Measurements from ENCODE around the gene MYH3. TPM values are rescaled to one million over a fixed set of nuclear protein-coding genes. Genes with fewer than 3 reads are reported as not detected.
A peak's percentile ranks its signal among the peaks of the same experiment; 100 is the strongest.

MYH3 gene
- total RNA-seq, 1 experiment from 2014 or later, result 0.57 TPM

DNA sequence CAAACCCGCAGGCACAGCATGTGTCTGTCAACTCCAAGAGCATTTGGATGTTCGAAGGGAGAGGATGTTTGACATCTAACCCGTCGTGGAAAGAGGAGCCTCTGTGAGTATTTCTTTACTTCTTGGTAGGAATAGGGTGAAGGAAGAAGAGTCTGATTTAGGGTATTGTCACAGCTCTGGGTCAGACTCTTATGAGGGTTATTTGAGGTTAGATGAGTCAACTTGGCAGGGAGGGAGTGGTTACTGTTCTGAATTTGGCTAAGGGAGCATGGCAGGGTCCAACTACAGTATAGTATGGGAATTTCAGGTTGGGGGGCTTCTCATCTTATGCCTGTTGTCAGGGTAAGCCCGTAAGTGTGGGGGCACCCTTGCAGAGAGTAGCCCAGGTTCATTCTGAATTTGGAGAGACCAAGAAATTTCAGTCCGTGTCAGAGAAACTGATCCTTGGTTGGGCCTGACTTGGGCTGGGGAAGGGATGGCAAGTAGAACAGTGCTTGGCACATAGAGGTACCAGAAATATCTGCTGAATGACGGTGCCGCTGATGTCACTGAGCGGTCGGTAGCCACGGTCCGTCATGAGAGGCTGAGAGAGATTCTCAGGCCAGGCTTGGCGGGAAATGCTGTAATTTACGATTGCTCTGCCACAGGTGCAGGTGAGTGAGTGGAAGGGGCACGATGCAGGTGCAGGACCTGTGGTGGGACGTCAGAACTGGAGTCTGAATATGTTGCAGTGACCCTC is 43.2 kb downstream of the MYH3 start:
- Histone ChIP-seq H3K36me3 (no peaks in the 10 kb centered on the region), H3K4me1 (peaks cover 20% of the 10 kb centered on the region), H3K27ac (no peak overlapping the region; the same call in 1 of the 2 replicates), H3K4me3 (no peak overlapping the region), H3K9me3 (replicated peaks) (no peaks in the 10 kb centered on the region), H3K27me3 (no peaks in the 10 kb centered on the region)
- DNase-seq, result no peak

DNA sequence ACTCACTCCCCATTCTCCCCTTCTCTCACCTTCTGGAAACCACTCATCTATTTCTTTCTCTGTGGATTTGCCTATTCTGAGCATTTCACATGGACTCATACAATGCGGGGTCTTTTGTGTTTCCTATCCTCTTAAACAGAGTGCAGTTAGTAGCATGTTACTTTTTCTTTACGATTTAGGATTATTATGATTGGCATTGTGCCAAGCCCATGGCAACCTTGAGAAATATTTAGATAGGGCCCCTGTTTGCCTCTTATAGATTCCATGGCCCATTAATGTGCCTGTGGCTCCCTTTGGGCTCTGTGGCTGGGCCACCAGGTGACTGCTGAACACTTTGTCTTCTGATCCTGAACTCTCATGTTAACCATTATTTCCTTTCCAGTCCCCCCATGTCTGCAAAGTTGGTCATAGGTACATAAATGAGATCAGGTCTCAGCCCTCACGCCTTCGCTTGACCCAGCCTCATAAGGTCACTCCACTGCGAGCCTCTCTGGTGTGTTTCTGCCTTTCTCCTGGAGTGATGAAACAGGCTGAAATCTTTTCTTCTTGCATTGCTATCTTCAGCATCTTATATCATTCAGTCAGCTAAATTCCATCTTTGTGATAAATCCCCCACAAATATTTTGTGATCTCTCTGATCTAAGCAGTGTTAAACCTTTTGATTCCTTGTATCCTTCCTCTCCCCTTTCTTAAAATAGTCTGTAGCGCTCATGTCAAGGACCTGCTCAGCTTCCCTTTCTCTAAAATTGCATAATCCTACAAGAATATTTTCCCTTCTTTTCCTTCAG is 44.0 kb downstream of the MYH3 start:
- Histone ChIP-seq H3K36me3 (no peaks in the 10 kb centered on the region), H3K4me1 (peaks cover 20% of the 10 kb centered on the region), H3K27ac (no peak overlapping the region; the same call in 1 of the 2 replicates), H3K27me3 (no peaks in the 10 kb centered on the region), H3K9me3 (replicated peaks) (no peaks in the 10 kb centered on the region), H3K4me3 (no peak overlapping the region)
- no peak for DNase-seq

- H3K4me3 ChIP-seq, result no peak overlapping the region
- DNase-seq, result no peak
- no peaks in the 10 kb centered on the region for H3K27me3 ChIP-seq
- H3K36me3 ChIP-seq, result no peaks in the 10 kb centered on the region
- peaks cover 20% of the 10 kb centered on the region for H3K4me1 ChIP-seq
- H3K27ac ChIP-seq, result no peak overlapping the region
- H3K9me3 ChIP-seq (replicated peaks), result no peaks in the 10 kb centered on the region
Observed at GRCh38 chr17:10610884-10611283, 46.2 kb downstream of the MYH3 start.

DNA sequence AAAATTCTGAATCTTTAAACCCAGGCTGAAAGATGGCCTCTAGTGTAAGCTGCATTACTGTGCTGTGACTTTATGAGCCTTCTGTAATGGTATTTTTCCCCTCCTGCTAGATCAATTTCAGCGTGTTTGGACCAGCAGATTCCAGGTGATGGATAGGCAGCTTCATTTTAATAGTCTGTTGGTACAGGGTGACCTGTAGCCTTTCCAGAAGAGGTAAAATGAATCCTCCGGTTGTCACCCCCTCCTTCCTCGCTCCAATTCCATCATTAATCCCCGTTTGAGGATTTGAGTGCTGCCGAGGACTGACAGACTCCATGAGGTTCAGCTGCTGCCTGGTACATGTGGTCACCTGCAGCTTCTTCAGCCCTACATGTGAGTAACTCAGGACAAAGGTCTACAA is 48.9 kb downstream of the MYH3 start:
- Histone ChIP-seq H3K27me3 (no peaks in the 10 kb centered on the region), H3K4me3 (no peak overlapping the region), H3K36me3 (no peaks in the 10 kb centered on the region), H3K4me1 (peaks cover 8% of the 10 kb centered on the region; the same call in 1 of the 2 replicates), H3K9me3 (replicated peaks) (no peaks in the 10 kb centered on the region), H3K27ac (no peak overlapping the region)
- no peak for DNase-seq

DNA sequence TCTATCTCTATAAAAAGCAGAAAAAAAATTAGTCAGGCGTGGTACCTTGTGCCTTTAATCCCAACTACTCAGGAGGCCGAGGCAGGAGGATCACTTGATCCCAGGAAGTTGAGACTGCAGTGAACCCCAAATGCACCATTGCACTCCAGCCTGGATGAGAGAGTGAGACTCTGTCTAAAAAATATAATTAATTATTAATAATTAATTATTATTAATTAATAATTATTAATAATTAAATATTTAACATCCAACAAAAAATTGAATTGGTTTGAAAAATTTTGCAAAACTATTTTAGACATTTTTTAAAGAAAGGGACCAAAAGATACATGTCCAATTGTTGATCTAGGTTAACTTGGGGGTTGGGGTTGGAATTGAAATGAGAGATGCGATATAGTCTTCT is 51.0 kb downstream of the MYH3 start:
- Histone ChIP-seq H3K4me1 (no peaks in the 10 kb centered on the region; the same call in 1 of the 2 replicates), H3K36me3 (no peaks in the 10 kb centered on the region), H3K27me3 (no peaks in the 10 kb centered on the region), H3K4me3 (no peak overlapping the region), H3K27ac (no peak overlapping the region), H3K9me3 (replicated peaks) (no peaks in the 10 kb centered on the region)
- DNase-seq, result no peak

DNA sequence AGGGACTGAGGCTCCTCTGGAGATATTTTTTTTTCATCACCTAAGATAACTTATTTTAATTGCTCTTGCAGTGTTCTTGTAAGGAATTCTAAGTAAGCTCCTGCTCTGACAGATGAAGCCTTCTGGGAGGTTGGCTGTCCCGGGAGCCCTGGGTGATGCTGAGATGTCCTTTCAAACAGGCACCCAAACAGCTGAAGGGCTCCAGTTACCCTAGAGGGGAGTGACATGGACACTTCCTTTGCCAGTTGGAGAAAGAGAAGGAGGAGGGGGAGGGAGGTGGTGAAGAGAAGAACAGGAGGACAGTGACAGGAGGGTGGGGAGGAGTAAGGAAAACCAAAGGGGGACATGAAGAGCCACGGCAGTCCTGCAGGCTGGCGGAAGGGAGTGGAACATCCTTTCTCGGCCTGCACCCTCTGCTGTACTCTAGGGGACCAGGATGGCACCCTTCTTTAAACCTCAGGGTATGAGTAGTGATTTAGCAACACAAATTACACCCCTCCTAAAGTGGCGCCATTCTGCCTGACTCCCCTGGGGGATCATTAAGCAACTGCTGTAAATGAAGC is 51.8 kb downstream of the MYH3 start:
- Histone ChIP-seq H3K4me3 (no peak overlapping the region), H3K27ac (no peak overlapping the region), H3K36me3 (no peaks in the 10 kb centered on the region), H3K9me3 (replicated peaks) (no peaks in the 10 kb centered on the region), H3K4me1 (no peaks in the 10 kb centered on the region; the same call in 1 of the 2 replicates), H3K27me3 (no peaks in the 10 kb centered on the region)
- DNase-seq, result peak; percentile 26 to 62

- Histone ChIP-seq H3K4me3 (no peak overlapping the region), H3K9me3 (replicated peaks) (no peaks in the 10 kb centered on the region)
- DNase-seq, result no peak
Observed at GRCh38 chr17:10604521-10604920, 52.6 kb downstream of the MYH3 start.

DNA sequence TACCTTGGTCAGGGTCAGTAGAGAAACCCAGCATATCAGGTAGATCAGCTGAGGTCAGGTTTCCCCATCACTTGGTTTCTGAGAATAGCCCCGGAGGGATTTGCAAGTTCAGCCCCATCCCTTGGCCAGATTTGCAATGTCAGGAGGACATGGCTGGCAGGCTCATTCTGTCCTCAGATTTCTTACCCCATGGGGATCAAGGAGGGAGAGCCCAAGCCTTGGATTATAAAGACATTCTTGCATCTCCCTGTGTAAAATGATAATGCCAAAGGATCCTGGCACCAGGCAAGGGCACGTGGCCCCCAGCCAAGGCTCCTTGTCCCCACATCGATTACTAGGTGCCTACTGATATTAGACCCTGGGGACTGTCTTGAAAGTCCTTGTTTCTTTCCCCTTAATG is 53.2 kb downstream of the MYH3 start:
- Histone ChIP-seq H3K27me3 (no peaks in the 10 kb centered on the region), H3K4me3 (no peak overlapping the region)

More at GRCh38 chr17:10604521-10604920, 52.6 kb downstream of the MYH3 start:
- no peak overlapping the region for H3K27ac ChIP-seq
- H3K4me1 ChIP-seq, result no peaks in the 10 kb centered on the region; the same call in 1 of the 2 replicates
- no peaks in the 10 kb centered on the region for H3K27me3 ChIP-seq
- no peaks in the 10 kb centered on the region for H3K36me3 ChIP-seq

DNA sequence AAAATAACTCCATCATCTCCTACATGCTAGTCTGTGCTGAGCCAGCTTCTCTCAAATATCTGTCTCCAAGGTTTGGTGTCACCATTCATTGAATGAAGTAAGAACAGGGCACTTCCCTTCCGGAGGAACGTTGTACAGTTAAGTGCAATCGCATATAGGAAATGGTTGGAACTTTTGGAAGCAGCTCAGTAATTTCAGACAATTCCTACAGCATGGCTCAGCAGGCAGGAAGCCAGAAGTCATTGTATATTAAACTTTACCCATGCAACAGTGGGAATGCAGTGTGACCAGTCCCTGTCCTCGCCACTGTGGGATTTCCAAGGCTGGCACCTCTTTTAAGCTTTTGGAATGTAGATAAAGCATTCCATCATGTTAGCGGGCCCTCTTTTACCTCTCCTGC is 56.5 kb downstream of the MYH3 start:
- DNase-seq, result no peak
- no peak overlapping the region for H3K4me3 ChIP-seq
- no peaks in the 10 kb centered on the region for H3K9me3 ChIP-seq (replicated peaks)
- H3K27ac ChIP-seq, result no peak overlapping the region
- no peaks in the 10 kb centered on the region; the same call in 1 of the 2 replicates for H3K4me1 ChIP-seq
- H3K27me3 ChIP-seq, result no peaks in the 10 kb centered on the region
- no peaks in the 10 kb centered on the region for H3K36me3 ChIP-seq

More for the DNA sequence above, 53.2 kb downstream of the MYH3 start:
- Histone ChIP-seq H3K4me1 (no peaks in the 10 kb centered on the region; the same call in 1 of the 2 replicates), H3K27ac (no peak overlapping the region), H3K9me3 (replicated peaks) (no peaks in the 10 kb centered on the region), H3K36me3 (no peaks in the 10 kb centered on the region)
- no peak for DNase-seq

DNA sequence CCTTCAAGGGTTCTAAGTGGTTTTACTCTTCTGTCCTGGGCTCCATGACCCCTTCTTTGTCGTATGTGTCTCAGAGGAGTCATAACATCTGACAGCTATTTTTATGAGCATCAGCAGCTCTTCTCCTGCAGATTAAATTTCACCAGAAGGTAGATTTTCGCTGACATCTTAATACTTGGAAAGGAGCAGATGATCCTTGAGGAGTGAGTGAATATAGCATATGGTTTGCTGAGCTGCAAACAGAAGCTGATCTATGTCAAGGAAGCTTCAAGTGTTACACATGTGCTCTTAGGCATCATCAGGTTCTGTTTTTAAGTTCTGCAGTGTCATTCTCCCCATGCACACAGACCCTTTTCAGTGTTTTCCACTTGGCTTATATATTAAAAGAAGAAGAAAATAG is 58.5 kb downstream of the MYH3 start:
- no peak for DNase-seq
- Histone ChIP-seq H3K27ac (no peak overlapping the region), H3K27me3 (no peaks in the 10 kb centered on the region), H3K4me3 (no peak overlapping the region), H3K9me3 (replicated peaks) (no peaks in the 10 kb centered on the region), H3K36me3 (no peaks in the 10 kb centered on the region), H3K4me1 (no peaks in the 10 kb centered on the region; the same call in 1 of the 2 replicates)

DNA sequence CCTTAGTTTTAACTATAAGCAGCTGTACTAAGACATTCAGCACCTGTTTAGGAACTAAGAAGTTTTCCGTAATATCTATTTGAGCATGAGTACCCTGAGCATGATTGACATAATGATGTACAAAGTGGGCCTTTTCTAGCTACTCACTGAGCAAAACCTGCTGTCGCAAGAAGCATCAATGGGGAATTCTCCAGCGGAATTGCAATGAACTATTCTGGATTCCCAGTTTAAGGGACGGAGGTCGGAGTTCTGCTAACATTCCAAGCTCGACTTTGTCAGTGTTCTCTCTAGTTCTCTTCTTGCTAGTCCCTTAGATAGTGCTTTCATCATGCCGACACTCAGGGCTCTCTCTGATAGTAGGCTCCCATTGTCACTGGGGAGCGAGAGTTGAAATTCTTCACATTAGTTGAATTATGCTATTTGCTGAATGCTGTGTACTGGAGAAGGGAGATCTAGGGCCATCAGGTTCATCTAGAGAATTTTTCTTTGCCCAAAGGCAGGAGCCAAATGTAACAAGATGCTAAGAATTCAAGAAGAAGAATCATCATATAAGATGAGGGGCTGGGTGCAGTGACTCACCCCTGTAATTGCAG is 67.5 kb downstream of the MYH3 start:
- H3K4me3 ChIP-seq, result no peak overlapping the region
- DNase-seq, result no peak
- H3K36me3 ChIP-seq, result no peaks in the 10 kb centered on the region
- H3K27me3 ChIP-seq, result no peaks in the 10 kb centered on the region
- no peaks in the 10 kb centered on the region for H3K9me3 ChIP-seq (replicated peaks)
- H3K4me1 ChIP-seq, result no peaks in the 10 kb centered on the region
- no peak overlapping the region for H3K27ac ChIP-seq

DNA sequence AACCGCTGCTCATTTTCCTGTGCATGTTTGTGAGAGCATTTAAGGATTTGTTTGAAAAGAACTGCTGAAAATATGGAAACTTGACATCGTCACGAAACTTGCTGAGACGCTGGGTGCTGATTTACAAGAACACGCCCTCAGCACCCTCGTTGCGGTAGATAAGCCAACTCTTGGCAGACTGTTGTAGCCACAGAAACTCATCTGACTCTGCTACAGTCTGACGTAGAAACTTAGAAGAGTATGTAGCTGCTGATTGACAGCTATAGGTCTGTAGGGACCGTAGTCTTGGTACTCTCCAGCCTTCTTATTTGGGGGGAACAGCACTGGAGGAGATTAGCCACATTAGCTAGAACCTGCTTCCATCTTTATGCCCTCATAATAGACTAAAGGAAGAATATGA is 71.6 kb downstream of the MYH3 start:
- no peak overlapping the region for H3K27ac ChIP-seq
- no peaks in the 10 kb centered on the region for H3K4me1 ChIP-seq
- no peaks in the 10 kb centered on the region for H3K9me3 ChIP-seq (replicated peaks)
- H3K36me3 ChIP-seq, result no peaks in the 10 kb centered on the region
- no peaks in the 10 kb centered on the region for H3K27me3 ChIP-seq
- no peak overlapping the region for H3K4me3 ChIP-seq
- no peak for DNase-seq

- H3K27me3 ChIP-seq, result no peaks in the 10 kb centered on the region
- no peaks in the 10 kb centered on the region for H3K9me3 ChIP-seq (replicated peaks)
- no peaks in the 10 kb centered on the region for H3K36me3 ChIP-seq
- H3K4me3 ChIP-seq, result no peak overlapping the region
- no peak overlapping the region for H3K27ac ChIP-seq
- H3K4me1 ChIP-seq, result peaks cover 13% of the 10 kb centered on the region
- DNase-seq, result no peak
Observed at GRCh38 chr17:10583834-10584233, 73.3 kb downstream of the MYH3 start.

DNA sequence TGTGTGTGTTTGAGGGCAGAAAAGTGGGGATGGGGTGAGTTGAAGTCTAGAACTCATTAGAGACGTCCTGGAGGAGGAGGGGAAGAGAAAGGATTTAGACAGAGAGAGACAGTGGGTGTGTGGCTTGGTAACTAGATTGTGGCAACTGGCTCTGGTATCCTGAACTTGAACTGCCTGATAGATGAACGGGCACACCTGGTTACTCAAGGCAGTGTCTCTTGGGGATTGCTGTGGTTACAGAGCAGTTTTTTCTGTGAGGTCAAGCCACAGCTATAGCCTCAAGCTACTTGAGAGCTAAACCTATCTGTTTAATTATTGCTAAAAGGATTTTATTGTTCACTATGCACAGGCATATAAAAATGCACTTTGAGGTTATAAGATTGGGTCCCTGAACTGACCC is 77.8 kb downstream of the MYH3 start:
- no peaks in the 10 kb centered on the region for H3K36me3 ChIP-seq
- H3K4me3 ChIP-seq, result no peak overlapping the region
- H3K27me3 ChIP-seq, result no peaks in the 10 kb centered on the region
- DNase-seq, result peak; percentile 73 to 86
- H3K9me3 ChIP-seq (replicated peaks), result no peaks in the 10 kb centered on the region
- peaks cover 14% of the 10 kb centered on the region for H3K4me1 ChIP-seq
- H3K27ac ChIP-seq, result no peak overlapping the region
